Psoas muscle (tissue), 8 donors: Measurements from ENCODE around the gene ATP10B. TPM values are rescaled to one million over a fixed set of nuclear protein-coding genes. Genes with fewer than 3 reads are reported as not detected.

ENCODE experiments used
- ATAC-seq, 4 donors: fragments of 200-7000 bp; cut with Tn5 transposase; one replicate each; pipeline ENCODE4 v1.9.1; 2020; ENCODE audit warnings: moderate library complexity in 3 of 4, mild to moderate bottlenecking in 2 of 4
- DNase-seq, 2 donors: peaks; one replicate each; pipeline ENCODE4 v3.0.0-alpha.2; 2020
- H3K27ac ChIP-seq: fragments of 200-600 bp; one replicate; pipeline ENCODE4 v1.8.0; 2022
- H3K27me3 ChIP-seq, 3 donors: fragments of 200-600 bp in 1 of 3; one replicate each; pipeline versions ENCODE4 v1.6.1 to v1.8.0; 2013 to 2022; ENCODE audit warnings: low read length in 2 of 3, mild to moderate bottlenecking in 2 of 3, moderate library complexity in 1 of 3; ENCODE audit not compliant: insufficient read depth in 3 of 3
- H3K36me3 ChIP-seq, 2 donors: fragments of 200-600 bp in 1 of 2; one replicate each; pipeline versions ENCODE4 v1.6.1 to v1.8.0; 2013 to 2022; ENCODE audit warnings: low read depth in 1 of 2, mild to moderate bottlenecking in 1 of 2, moderate library complexity in 1 of 2; ENCODE audit not compliant: insufficient read depth in 1 of 2
- H3K4me1 ChIP-seq: fragments of 200-600 bp; one replicate; pipeline ENCODE4 v1.8.0; 2022
- H3K4me3 ChIP-seq: fragments of 200-600 bp; one replicate; pipeline ENCODE4 v1.8.0; 2022; ENCODE audit warnings: mild to moderate bottlenecking
- H3K9me3 ChIP-seq: fragments of 200-600 bp; one replicate; pipeline ENCODE4 v1.8.0; 2022
- WGBS, 3 donors: extraction: QIAGEN DNeasy Blood & Tissue Kit; methylation state at CpG; one replicate each; pipeline versions ENCODE4 v1.1.6 to v1.1.7; 2013; 5-methylcytosine and 5-hydroxymethylcytosine counted together
- intact Hi-C, 2 donors: fragments of 100-400 bp; cut with DNase I; formaldehyde crosslinking; loops; one replicate each; pipeline versions ENCODE4 v1.11.0 to v1.14.2; 2022
- polyA plus RNA-seq, 3 donors: library from polyadenylated mRNA; stranded (reverse); fragments of 200-250 nt; gene quantifications; one replicate each; pipeline ENCODE4 v1.2.3, GENCODE V29; 2013
- total RNA-seq, 4 donors: library from RNA; stranded (reverse); fragmentation: NEBNext Ultra II Directional in 2 of 4; extraction: Animal tissue kit (Norgen Biotek cat#: 25700) in 2 of 4; gene quantifications; one replicate each; pipeline versions ENCODE4 v1.2.1 to v1.2.4, GENCODE V29; 2021 to 2023
- TF ChIP-seq, protein P1 (sequence below): fragments of 200-600 bp; IDR thresholded peaks from one replicate; pipeline ENCODE4 v1.8.0; 2022; ENCODE audit warnings: antibody characterized with exemption
- donor health status: healthy with polysubstance abuse.
- donor health status: DM: no; HTN: no; CAD: no; lungs with moderate emphysema.
- donor health status: Bipolar disorder and iron deficiency.
- donor health status: healthy.
- donor health status: DM: yes; HTN: yes; CAD: no.
- donor health status: DM: no; HTN: no; CAD: no.
- donor health status: DM: no; HTN: no; CAD: no.
- donor health status: DM: yes; HTN: yes; CAD: no.

Gene ATP10B
- total and polyA plus RNA-seq, 7 donors: 0.01 to 0.04 TPM; not detected in 5

DNA sequence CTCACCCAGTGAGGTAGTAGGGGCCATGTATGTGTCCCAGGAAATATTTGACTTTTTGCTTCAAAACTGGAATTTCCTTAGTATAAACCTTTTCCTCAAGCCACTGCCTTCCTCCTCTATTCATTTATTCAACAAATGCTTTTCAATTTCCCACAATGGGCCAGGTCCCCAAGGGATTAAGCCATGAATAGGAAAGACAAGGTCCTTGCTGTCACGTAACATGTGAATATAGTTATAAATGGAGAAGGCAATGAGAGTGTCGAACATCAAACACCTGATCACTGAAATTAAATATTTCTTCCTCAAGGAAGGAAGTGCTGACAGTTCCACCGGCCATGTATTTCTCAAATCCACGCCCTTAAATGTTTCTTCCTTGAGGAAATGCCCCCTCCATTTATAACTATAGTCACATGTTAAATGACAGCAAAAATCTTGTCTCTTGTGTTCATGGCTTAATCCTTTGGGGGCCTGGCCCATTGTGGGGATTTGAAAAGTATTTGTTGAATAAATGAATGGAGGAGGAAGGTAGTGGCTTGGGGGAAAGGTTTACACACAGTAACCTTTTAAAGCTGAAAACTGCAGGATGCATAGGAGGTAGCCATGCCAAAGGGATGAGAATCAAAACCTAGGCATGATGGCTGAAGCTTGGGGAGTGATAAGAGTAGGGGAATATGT, 284.8 kb downstream of the ATP10B start:
- no peaks in the 10 kb centered on the region for H3K4me1 ChIP-seq
- no peaks in the 10 kb centered on the region for H3K36me3 ChIP-seq
- no peak for DNase-seq
- TF ChIP-seq, protein P1, sequence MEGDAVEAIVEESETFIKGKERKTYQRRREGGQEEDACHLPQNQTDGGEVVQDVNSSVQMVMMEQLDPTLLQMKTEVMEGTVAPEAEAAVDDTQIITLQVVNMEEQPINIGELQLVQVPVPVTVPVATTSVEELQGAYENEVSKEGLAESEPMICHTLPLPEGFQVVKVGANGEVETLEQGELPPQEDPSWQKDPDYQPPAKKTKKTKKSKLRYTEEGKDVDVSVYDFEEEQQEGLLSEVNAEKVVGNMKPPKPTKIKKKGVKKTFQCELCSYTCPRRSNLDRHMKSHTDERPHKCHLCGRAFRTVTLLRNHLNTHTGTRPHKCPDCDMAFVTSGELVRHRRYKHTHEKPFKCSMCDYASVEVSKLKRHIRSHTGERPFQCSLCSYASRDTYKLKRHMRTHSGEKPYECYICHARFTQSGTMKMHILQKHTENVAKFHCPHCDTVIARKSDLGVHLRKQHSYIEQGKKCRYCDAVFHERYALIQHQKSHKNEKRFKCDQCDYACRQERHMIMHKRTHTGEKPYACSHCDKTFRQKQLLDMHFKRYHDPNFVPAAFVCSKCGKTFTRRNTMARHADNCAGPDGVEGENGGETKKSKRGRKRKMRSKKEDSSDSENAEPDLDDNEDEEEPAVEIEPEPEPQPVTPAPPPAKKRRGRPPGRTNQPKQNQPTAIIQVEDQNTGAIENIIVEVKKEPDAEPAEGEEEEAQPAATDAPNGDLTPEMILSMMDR: no peak
- no peaks in the 10 kb centered on the region for H3K27me3 ChIP-seq
- ATAC-seq: no peak
- H3K4me3 ChIP-seq: no peak overlapping the region
- H3K9me3 ChIP-seq: no peaks in the 10 kb centered on the region
- intact Hi-C loops: no loop called here
- no peak overlapping the region for H3K27ac ChIP-seq
- WGBS, 3 donors: 71 to 81% (median 73%) methylated on average over 4 of the region's 4 CpGs

DNA sequence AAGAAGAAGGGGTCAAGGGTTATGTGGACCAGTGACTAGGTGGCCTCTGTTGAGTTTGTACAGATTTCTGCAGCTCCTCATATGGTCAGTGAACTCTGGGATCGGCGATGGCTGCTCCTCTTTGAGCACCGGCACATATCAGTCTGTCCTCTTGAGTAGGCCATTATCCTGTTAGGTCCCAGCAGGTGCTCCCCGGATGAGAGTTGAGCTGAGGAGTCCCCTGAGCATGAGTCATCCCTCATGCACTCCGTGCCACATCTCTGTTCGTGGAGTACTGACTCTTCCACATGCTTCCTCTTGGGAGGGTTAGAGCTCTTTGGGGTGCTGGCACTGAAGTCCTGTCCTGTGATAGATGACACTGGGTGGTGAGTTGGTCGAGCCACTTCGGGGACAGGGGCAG, 286.6 kb downstream of the ATP10B start:
- no peak for ATAC-seq
- intact Hi-C loops: no loop called here
- H3K9me3 ChIP-seq: no peaks in the 10 kb centered on the region
- H3K27me3 ChIP-seq: no peaks in the 10 kb centered on the region
- no peak overlapping the region for H3K27ac ChIP-seq
- no peak overlapping the region for H3K4me3 ChIP-seq
- TF ChIP-seq, protein P1: no peak
- no peak for DNase-seq
- no peaks in the 10 kb centered on the region for H3K4me1 ChIP-seq
- WGBS, 3 donors: 65 to 71% (median 69%) methylated on average over 8 of the region's 8 CpGs
- no peaks in the 10 kb centered on the region for H3K36me3 ChIP-seq

DNA sequence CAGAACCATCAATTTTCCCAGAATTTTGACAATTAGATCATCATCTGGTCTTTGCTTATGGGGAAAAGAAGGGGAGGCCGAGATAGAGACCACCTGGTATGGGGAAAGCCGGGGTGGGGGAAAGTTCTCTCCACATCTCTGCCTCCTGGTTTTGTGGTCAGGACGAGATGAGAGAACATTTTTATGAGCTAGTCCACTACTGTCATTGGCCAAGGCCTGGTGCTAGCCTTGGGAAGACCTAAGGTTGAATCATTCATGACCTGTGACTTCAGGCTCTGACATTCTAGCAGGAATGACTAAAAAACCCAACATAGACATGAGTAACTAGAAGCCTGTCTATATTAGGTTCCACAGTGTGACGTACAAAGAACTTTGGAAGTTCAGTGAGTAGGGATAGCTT, 295.2 kb downstream of the ATP10B start:
- H3K9me3 ChIP-seq: no peaks in the 10 kb centered on the region
- WGBS, 3 donors: 64 to 76% (median 72%) methylated on average over 4 of the region's 4 CpGs
- ATAC-seq: no peak
- intact Hi-C loops: no loop called here
- no peak overlapping the region for H3K27ac ChIP-seq
- no peaks in the 10 kb centered on the region for H3K27me3 ChIP-seq
- no peaks in the 10 kb centered on the region for H3K36me3 ChIP-seq
- no peak overlapping the region for H3K4me3 ChIP-seq
- no peak for DNase-seq
- TF ChIP-seq, protein P1: no peak
- H3K4me1 ChIP-seq: no peaks in the 10 kb centered on the region

DNA sequence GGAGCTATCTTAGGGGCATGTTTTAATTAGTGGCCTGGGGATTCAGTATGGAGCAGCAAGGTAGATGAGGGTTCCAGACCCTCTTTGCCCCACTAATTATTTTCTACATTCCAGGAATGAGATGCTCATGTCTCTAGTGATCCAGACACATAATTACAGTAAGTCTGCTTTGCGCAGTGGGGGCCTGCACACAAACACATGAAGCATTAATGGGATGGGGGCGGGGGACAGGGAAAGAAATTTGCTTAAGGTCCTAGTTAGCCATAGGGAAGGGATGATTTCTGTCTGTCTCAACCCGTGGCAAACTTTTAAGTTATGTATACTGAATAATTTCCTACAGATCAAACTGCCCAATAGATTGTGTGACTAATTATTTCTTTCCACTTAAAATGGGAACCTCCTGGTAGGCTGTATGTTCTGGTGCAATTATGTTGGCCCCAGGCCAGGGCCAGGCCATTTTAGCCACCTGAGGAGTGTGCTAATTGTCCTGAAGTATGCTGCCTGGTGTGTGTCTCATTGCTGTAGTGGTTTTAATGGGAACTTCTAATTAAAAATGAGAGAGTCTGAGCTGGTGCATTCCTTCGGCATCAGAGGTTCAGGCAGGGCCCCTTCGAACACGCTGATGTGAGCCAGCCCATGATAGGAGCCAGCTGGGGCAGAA, 295.9 kb downstream of the ATP10B start:
- no peak for ATAC-seq
- 48 to 53% (median 52%) methylated on average over 6 of the region's 6 CpGs for WGBS, 3 donors

More for the DNA sequence above, 295.9 kb downstream of the ATP10B start:
- no peak for DNase-seq
- Histone ChIP-seq H3K4me1 (no peaks in the 10 kb centered on the region), H3K9me3 (no peaks in the 10 kb centered on the region), H3K36me3 (no peaks in the 10 kb centered on the region), H3K27me3 (no peaks in the 10 kb centered on the region), H3K4me3 (no peak overlapping the region), H3K27ac (no peak overlapping the region)
- intact Hi-C loops: no loop called here
- TF ChIP-seq, protein P1: no peak
